ENCODE results near the gene ADAMTS15. TPM values are rescaled to one million over a fixed set of nuclear protein-coding genes. Genes with fewer than 3 reads are reported as not detected.
A peak's percentile ranks its signal among the peaks of the same experiment; 100 is the strongest.

ADAMTS15 gene
- total and polyA plus RNA-seq, 9 donors = 0.95 to 7.2 (median 2.7) TPM

DNA sequence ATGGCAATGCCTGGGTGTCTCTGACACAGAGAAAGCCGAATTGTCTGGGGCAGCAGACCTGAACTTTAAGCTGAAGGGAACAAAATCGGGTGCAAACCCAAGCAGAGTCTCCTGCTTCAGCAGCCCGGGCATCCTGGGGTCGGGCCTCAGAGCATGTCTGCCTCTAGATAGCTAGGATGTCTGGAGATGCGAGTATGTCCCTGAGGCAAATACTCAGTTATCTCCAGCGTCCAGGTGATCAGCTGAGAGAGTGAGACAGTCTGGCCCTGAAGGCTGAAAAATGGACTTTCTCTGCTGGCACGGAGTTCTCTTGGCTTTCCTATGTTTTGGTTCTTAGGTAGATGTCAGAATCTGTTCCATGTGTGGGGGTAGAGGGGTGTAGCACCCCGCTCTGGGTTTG is 23.3 kb upstream of the ADAMTS15 start:
- no peak for DNase-seq
- Histone ChIP-seq H3K4me3 (no peak overlapping the region), H3K9me3 (no peaks in the 10 kb centered on the region), H3K4me1 (ENCODE audit: insufficient read depth) (peaks cover 5% of the 10 kb centered on the region), H3K27ac (no peak overlapping the region), H3K27me3 (no peaks in the 10 kb centered on the region), H3K36me3 (no peaks in the 10 kb centered on the region)
- intact Hi-C loops (cut with DNase I) = loop anchor here in 1 of 4 donors (10.0 kb wide), 1 partner anchor 220 kb away; no protein-coding TSS in a partner anchor
- 84 to 93% (median 84%) methylated on average over 8 of the region's 8 CpGs for WGBS, 3 donors
- TF ChIP-seq POLR2A (IDR thresholded peaks at IDR 0.05) (no peak), EP300 (IDR thresholded peaks at IDR 0.05) (no peak)
- TF ChIP-seq, protein P1, sequence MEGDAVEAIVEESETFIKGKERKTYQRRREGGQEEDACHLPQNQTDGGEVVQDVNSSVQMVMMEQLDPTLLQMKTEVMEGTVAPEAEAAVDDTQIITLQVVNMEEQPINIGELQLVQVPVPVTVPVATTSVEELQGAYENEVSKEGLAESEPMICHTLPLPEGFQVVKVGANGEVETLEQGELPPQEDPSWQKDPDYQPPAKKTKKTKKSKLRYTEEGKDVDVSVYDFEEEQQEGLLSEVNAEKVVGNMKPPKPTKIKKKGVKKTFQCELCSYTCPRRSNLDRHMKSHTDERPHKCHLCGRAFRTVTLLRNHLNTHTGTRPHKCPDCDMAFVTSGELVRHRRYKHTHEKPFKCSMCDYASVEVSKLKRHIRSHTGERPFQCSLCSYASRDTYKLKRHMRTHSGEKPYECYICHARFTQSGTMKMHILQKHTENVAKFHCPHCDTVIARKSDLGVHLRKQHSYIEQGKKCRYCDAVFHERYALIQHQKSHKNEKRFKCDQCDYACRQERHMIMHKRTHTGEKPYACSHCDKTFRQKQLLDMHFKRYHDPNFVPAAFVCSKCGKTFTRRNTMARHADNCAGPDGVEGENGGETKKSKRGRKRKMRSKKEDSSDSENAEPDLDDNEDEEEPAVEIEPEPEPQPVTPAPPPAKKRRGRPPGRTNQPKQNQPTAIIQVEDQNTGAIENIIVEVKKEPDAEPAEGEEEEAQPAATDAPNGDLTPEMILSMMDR (IDR thresholded peaks at IDR 0.05) = no peak

DNA sequence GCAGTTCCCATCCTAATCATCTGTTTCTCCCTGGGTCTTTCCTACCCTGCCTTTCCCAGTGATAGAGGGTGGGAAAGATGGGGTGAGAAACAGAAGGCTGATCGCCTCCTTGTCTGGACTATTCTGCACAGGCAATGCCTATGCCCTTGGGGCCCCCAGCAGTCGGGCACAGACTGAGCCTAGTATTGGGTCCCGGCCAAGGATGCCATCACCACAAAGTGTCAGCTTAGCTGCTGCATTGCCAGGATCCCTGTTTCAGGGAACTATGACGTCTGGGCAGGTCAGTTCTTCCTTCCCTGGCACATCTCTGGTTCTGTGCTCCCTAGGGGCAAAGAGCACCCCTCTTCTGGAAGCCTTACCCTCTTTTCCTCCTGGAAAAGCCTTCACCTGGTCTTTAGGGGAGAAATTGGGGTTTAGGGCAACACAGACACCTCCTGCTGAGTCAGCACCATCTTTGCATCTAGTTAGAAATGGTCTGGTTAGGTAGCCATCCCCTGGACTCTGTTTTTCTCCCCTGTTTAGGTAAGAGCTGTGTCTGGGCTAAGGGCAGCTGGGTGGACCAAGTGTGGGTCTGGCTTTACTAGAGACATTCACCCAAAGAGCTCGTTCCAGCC is 22.1 kb upstream of the ADAMTS15 start:
- intact Hi-C loops (cut with DNase I) = loop anchor here in 1 of 4 donors (10.0 kb wide), 1 partner anchor 222 kb away; no protein-coding TSS in a partner anchor
- DNase-seq = no peak
- TF ChIP-seq POLR2A (IDR thresholded peaks at IDR 0.05) = no peak
- TF ChIP-seq, protein P1 (IDR thresholded peaks at IDR 0.05) = no peak
- TF ChIP-seq EP300 (IDR thresholded peaks at IDR 0.05) = no peak
- Histone ChIP-seq H3K27me3 (no peaks in the 10 kb centered on the region), H3K9me3 (no peaks in the 10 kb centered on the region), H3K36me3 (no peaks in the 10 kb centered on the region), H3K4me1 (ENCODE audit: insufficient read depth) (peaks cover 2% of the 10 kb centered on the region), H3K4me3 (no peak overlapping the region), H3K27ac (no peak overlapping the region)
- 73 to 80% (median 76%) methylated on average over 5 of the region's 5 CpGs for WGBS, 3 donors

DNA sequence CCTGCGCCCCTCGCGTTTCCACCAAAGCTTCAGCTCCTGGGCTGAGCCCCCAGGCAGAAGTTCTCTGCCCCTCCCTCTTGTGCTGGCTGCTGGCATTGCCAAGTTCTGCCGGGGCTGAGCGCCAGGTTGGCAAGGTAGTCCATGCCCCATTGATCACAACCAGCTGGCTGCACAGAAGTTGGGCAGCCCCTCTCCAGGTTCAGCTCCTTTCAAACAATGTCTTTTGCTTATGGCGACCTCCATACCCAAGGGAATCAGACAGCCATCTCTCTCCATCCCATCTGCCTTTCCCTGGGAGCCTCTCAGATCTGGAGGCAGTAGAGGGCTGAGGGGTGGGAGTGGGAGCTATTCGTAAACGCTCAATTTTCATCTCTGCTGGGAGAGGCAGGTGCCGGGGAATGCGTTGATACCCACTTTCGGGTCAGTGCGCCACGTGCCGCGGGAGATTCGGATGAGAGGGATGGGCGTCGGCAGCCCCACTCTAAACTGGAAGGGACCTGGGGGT is 21.6 kb upstream of the ADAMTS15 start:
- H3K36me3 ChIP-seq = no peaks in the 10 kb centered on the region
- TF ChIP-seq POLR2A (IDR thresholded peaks at IDR 0.05) = no peak
- H3K9me3 ChIP-seq = no peaks in the 10 kb centered on the region
- peak overlapping the region; percentile 38 for H3K4me3 ChIP-seq
- WGBS, 3 donors = 26 to 32% (median 26%) methylated on average over 18 of the region's 18 CpGs
- intact Hi-C loops (cut with DNase I) = loop anchor here in 1 of 4 donors (10.0 kb wide), 1 partner anchor 222 kb away; no protein-coding TSS in a partner anchor
- no peak overlapping the region for H3K27ac ChIP-seq
- DNase-seq = no peak
- H3K4me1 ChIP-seq (ENCODE audit: insufficient read depth) = peaks cover 2% of the 10 kb centered on the region
- no peaks in the 10 kb centered on the region for H3K27me3 ChIP-seq

DNA sequence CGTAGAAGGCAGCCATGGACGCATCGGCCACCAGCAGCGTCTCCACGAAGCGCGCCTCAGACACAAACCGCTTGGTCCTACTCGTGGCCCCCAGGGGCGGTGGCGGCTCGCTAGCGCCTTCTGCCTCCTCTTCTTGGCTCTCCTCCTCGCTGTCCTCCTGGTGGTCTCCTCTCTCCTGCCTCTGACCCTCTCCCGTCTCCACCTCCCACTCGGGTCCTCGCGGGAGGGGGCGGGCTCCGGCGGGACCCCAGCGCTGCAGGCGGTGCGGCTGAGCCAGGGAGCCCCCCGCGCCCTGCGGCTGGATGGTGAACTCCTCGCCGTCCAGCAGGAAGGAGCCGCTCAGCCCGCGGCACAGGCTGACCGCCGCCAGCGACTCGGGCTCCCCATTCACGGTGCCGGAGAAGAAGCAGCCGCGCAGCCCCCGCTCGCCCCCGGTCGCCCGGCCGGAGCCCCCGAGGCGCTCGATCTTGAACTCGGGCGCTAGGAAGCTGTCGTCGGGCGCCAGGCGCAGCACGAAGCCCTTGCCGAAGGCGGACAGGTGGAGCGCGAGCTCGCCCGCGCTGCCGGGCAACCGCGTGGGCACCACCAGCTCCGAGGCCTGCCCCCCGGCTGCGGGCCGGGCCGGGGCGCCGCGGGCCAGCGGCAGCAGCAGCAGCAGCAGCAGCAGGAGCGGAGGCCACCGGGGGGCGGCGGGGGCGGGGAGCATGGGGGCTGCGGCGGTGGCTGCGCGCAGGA is 20.7 kb upstream of the ADAMTS15 start:
- Histone ChIP-seq H3K4me1 (ENCODE audit: insufficient read depth) (peaks cover 2% of the 10 kb centered on the region), H3K27me3 (no peaks in the 10 kb centered on the region), H3K9me3 (no peaks in the 10 kb centered on the region), H3K36me3 (no peaks in the 10 kb centered on the region), H3K27ac (no peak overlapping the region), H3K4me3 (peak overlapping the region; percentile 38)
- intact Hi-C loops (cut with DNase I) = loop anchor here in 1 of 4 donors (10.0 kb wide), 1 partner anchor 223 kb away; no protein-coding TSS in a partner anchor
- 1% methylated on average over 27 to 84 of the region's 84 CpGs for WGBS, 3 donors
- DNase-seq = peak in 2 of 5 donors; percentile 37 to 49
- TF ChIP-seq EP300 (IDR thresholded peaks at IDR 0.05) (no peak), POLR2A (IDR thresholded peaks at IDR 0.05) (no peak)
- TF ChIP-seq, protein P1 (IDR thresholded peaks at IDR 0.05) = no peak
